Pancreas (tissue), 10 donors: ENCODE data around the gene BLID. TPM values are rescaled to one million over a fixed set of nuclear protein-coding genes. Genes with fewer than 3 reads are reported as not detected.

Experiments used
- ATAC-seq, 4 donors: fragments of 200-7000 bp; cut with Tn5 transposase; one replicate each; pipeline versions ENCODE4 v1.8.0 to v1.9.1; 2020; ENCODE audit warnings: mild to moderate bottlenecking in 4 of 4, moderate library complexity in 4 of 4
- DNase-seq, 6 donors: peaks; one replicate each; pipeline ENCODE4 v3.0.0-alpha.2; 2020
- FAIRE-seq: peaks from 2 replicates; lab custom pipeline; 2012; peaks lifted over from hg19 to GRCh38; lab: Jason Lieb, UNC
- H3K27ac ChIP-seq, 4 donors: fragments of 200-600 bp; sonication (generic); 1 replicate in 3 of 4; 2 replicates in 1 of 4; pipeline versions ENCODE4 v1.5.0 to v1.8.0; 2020
- H3K27me3 ChIP-seq, 4 donors: fragments of 200-600 bp; one replicate each; pipeline ENCODE4 v1.8.0; 2021
- H3K36me3 ChIP-seq, 3 donors: fragments of 200-600 bp; sonication (generic) in 1 of 3; one replicate each; pipeline versions ENCODE4 v1.5.0 to v1.8.0; 2020 to 2021
- H3K4me1 ChIP-seq, 3 donors: fragments of 200-600 bp; one replicate each; pipeline ENCODE4 v1.8.0; 2021
- H3K4me3 ChIP-seq, 4 donors: fragments of 200-600 bp; sonication (generic) in 2 of 4; one replicate each; pipeline versions ENCODE4 v1.5.0 to v1.8.0; 2020 to 2021
- H3K9me3 ChIP-seq, 4 donors: fragments of 200-600 bp; one replicate each; pipeline ENCODE4 v1.8.0; 2021
- WGBS, 2 donors: extraction: QIAGEN DNeasy Blood & Tissue Kit; methylation state at CpG; one replicate each; pipeline ENCODE4 v1.1.7; 2013; 5-methylcytosine and 5-hydroxymethylcytosine counted together
- intact Hi-C, 3 donors: fragments of 100-400 bp; cut with DNase I; formaldehyde crosslinking; loops; one replicate each; pipeline versions ENCODE4 v1.11.1 to v1.14.2; 2022
- polyA plus RNA-seq, 2 donors: library from polyadenylated mRNA; stranded (reverse); fragments of 200-250 nt; gene quantifications; one replicate each; pipeline ENCODE4 v1.2.3, GENCODE V29; 2013
- total RNA-seq, 6 donors: library from RNA; stranded (reverse); fragmentation: NEBNext Ultra II Directional in 4 of 6; extraction: Animal tissue kit (Norgen Biotek cat#: 25700) in 4 of 6; gene quantifications; one replicate each; pipeline versions ENCODE4 v1.2.1 to v1.2.4, GENCODE V29; 2021 to 2023
- TF ChIP-seq, protein P1 (sequence below), 4 donors: fragments of 200-600 bp; sonication (generic) in 3 of 4; IDR thresholded peaks; one replicate each; pipeline versions ENCODE4 v1.5.0 to v1.8.0; 2021; ENCODE audit warnings: antibody characterized with exemption in 4 of 4
- donor health status: healthy with polysubstance abuse.
- donor health status: DM: no; HTN: no; CAD: no; lungs with moderate emphysema.
- donor health status: DM: no; HTN: no; CAD: no.
- donor health status: control.
- donor health status: control.
- donor health status: Bipolar disorder and iron deficiency.
- donor health status: DM: yes; HTN: yes; CAD: no.
- donor health status: DM: no; HTN: no; CAD: no.
- donor health status: DM: no; HTN: no; CAD: no.
- donor health status: DM: yes; HTN: yes; CAD: no.

The BLID gene
- total and polyA plus RNA-seq, 8 donors: not detected

DNA sequence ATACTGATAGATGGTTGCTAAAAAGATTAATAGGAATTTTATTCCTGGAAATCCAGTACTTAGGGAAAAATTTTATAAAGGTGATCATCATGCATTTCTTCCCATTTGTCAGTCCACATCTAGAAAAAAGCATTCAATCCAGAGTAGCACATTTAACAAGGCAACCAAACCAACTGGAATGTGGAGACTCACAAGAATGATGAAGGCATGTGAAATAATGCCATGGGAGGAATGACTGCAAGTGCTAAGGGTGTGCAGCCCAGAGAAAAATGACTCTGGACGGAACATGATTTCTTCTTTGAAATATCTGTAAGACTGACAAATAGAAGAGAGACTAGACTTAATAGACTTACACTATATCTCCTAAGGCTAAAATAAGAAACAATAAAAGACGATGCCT is 33.8 kb downstream of the BLID start:
- H3K4me3 ChIP-seq: no peak overlapping the region
- no peaks in the 10 kb centered on the region for H3K4me1 ChIP-seq
- ATAC-seq: no peak
- no peak for DNase-seq
- WGBS, 2 donors: 73 to 78% methylated on average over 2 of the region's 2 CpGs
- no peak for FAIRE-seq
- H3K9me3 ChIP-seq: no peaks in the 10 kb centered on the region
- H3K27me3 ChIP-seq: peaks cover 0 to 5% (median 0%) of the 10 kb centered on the region in 4 donors
- no peaks in the 10 kb centered on the region for H3K36me3 ChIP-seq
- intact Hi-C loops: no loop called here
- TF ChIP-seq, protein P1, sequence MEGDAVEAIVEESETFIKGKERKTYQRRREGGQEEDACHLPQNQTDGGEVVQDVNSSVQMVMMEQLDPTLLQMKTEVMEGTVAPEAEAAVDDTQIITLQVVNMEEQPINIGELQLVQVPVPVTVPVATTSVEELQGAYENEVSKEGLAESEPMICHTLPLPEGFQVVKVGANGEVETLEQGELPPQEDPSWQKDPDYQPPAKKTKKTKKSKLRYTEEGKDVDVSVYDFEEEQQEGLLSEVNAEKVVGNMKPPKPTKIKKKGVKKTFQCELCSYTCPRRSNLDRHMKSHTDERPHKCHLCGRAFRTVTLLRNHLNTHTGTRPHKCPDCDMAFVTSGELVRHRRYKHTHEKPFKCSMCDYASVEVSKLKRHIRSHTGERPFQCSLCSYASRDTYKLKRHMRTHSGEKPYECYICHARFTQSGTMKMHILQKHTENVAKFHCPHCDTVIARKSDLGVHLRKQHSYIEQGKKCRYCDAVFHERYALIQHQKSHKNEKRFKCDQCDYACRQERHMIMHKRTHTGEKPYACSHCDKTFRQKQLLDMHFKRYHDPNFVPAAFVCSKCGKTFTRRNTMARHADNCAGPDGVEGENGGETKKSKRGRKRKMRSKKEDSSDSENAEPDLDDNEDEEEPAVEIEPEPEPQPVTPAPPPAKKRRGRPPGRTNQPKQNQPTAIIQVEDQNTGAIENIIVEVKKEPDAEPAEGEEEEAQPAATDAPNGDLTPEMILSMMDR (IDR thresholded peaks at IDR 0.05): no peak
- H3K27ac ChIP-seq: no peak overlapping the region

DNA sequence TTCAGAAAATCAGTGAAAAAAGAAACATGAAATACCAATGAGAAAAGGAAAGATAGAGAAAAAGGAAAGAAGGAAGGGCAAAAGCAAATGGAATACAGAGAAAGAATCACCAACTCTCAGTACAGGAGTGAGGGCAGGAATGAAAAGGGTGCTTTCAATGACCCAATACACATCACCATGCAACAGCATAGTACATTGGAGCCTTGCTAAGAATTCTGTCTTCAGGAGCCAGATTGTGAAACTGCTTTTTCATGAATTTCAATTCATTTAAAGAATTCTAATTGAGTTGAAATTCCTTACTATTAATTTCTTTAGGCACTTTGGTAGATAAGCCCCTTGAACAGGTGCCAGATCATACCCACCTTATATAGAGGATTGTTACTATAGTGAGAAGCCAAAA is 34.9 kb downstream of the BLID start:
- TF ChIP-seq, protein P1 (IDR thresholded peaks at IDR 0.05): no peak
- Histone ChIP-seq H3K27ac (no peak overlapping the region), H3K9me3 (no peaks in the 10 kb centered on the region), H3K4me1 (no peaks in the 10 kb centered on the region), H3K27me3 (peaks cover 0 to 5% (median 0%) of the 10 kb centered on the region in 4 donors), H3K36me3 (no peaks in the 10 kb centered on the region), H3K4me3 (no peak overlapping the region)
- DNase-seq: no peak
- no peak for ATAC-seq
- FAIRE-seq: no peak
- intact Hi-C loops: no loop called here

DNA sequence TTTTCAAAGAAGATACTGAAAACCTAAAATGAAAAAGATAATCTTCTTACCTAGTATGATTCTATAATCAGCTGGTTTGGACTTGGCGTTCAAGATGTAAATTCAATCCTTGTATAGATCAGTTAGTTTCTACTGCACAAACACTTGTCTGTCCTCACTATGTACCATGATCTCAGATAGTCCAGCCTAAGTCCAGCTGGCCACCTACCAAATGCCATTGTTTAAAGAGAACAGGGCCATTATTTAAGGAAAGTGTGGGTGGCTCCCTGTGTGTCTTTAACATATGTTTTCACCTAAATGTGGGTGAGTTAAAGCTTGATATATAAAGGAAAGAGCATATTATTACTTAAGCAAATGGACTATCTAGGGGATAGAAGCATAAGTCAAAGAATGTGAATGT is 38.6 kb downstream of the BLID start:
- FAIRE-seq: no peak
- 87% methylated on average over 1 of the region's 1 CpG for WGBS, 2 donors

DNA sequence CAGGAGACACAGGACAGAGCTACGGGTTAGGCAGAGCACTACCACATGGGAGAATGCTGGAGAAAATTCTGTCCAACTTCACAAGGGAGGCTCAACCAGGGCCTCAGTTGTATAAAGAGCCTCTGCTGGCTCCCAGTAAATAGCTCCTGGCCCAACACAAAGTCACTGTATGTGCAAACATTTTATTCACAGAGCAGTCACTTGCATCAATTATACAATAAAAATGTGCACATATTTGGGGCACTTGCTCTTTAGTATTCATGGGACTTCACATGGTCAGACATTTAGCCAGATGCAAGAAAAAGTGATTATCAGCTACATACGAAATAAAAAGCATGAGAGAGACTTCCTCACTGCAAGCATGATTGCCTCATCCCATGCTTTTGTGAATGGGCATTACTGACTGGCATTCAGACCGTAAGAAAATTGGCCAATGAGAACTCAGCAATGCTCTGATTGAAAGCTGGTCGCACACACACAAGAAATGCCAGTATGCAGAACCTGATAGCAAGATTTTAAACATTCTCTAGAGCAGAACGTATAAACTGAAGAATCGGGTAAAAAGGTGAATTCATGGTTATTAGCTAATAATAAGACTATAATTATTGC is 39.4 kb downstream of the BLID start:
- 70 to 72% methylated on average over 6 of the region's 6 CpGs for WGBS, 2 donors
- Histone ChIP-seq H3K27ac (no peak overlapping the region), H3K4me3 (no peak overlapping the region), H3K4me1 (no peaks in the 10 kb centered on the region), H3K36me3 (no peaks in the 10 kb centered on the region), H3K9me3 (no peaks in the 10 kb centered on the region), H3K27me3 (peaks cover 0 to 5% (median 0%) of the 10 kb centered on the region in 4 donors)
- DNase-seq (no peak), FAIRE-seq (no peak), ATAC-seq (no peak)
- TF ChIP-seq, protein P1 (IDR thresholded peaks at IDR 0.05): no peak
- intact Hi-C loops: no loop called here

More for the DNA sequence above, 38.6 kb downstream of the BLID start:
- Histone ChIP-seq H3K36me3 (no peaks in the 10 kb centered on the region), H3K27ac (no peak overlapping the region), H3K4me1 (no peaks in the 10 kb centered on the region), H3K4me3 (no peak overlapping the region), H3K9me3 (no peaks in the 10 kb centered on the region), H3K27me3 (peaks cover 0 to 5% (median 0%) of the 10 kb centered on the region in 4 donors)
- DNase-seq: no peak
- TF ChIP-seq, protein P1 (IDR thresholded peaks at IDR 0.05): no peak
- no peak for ATAC-seq
- intact Hi-C loops: no loop called here

DNA sequence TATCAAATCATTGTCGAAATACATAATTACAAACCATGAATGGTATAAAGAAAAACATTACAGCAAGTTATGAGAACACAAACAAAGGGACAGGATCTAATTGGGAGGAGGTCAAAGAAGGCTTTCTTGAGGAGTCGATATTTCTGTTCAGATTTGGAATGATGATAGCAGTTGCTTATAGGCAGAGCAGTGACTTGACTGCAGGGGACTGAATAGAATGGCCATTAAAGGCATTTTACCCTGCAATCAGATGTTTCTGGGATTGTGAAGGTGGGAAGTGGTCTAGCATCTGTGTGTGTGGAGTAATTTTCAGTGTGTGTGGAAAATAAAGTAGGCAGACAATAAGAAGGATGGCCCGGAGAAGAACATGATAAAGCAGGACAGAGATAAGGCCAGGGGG is 41.0 kb downstream of the BLID start:
- DNase-seq (no peak), FAIRE-seq (no peak), ATAC-seq (no peak)
- Histone ChIP-seq H3K4me1 (peaks cover 0 to under 1% (median 0%) of the 10 kb centered on the region in 3 donors), H3K27ac (no peak overlapping the region), H3K27me3 (peaks cover 0 to 5% (median 0%) of the 10 kb centered on the region in 4 donors), H3K9me3 (no peaks in the 10 kb centered on the region), H3K36me3 (no peaks in the 10 kb centered on the region), H3K4me3 (no peak overlapping the region)
- TF ChIP-seq, protein P1 (IDR thresholded peaks at IDR 0.05): no peak
- 61 to 69% methylated on average over 3 of the region's 3 CpGs for WGBS, 2 donors
- intact Hi-C loops: no loop called here
